Measurements from ENCODE around the gene TTC8. TPM values are rescaled to one million over a fixed set of nuclear protein-coding genes. Genes with fewer than 3 reads are reported as not detected.

TTC8 gene
- total RNA-seq, 1 experiment from 2014 or later: 9.2 TPM

DNA sequence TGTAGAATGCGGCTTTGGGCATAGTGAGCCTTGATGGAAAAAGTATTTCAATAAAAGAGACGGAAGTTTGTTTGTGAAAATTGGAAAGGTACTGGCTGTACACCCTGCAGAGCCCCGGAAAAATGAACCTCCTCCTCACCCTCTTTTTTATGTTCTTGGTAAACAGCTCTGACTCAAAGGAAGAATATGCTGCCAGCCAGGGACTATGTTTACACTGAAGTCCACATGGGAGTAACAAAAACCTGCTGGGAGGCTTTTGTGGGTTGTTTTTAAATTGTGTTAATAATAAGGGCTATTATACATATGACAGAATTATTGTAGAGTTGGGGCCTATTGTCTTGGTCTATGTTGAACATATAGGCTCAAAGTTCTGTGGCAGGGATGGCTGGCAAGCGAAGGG is 70.7 kb downstream of the TTC8 start:
- no peak overlapping the region for H2BK15ac ChIP-seq (ENCODE audit: low read depth, low read length)

More for the DNA sequence above, 70.7 kb downstream of the TTC8 start:
- no peak overlapping the region for H3K4ac ChIP-seq (ENCODE audit: low read depth, low read length)
- H3K14ac ChIP-seq (ENCODE audit: insufficient read depth, low read length): no peak overlapping the region
- H3K79me2 ChIP-seq (ENCODE audit: insufficient read depth, low read length): no peaks in the 10 kb centered on the region
- H4K20me1 ChIP-seq (ENCODE audit: control insufficient read depth, insufficient read depth, insufficient read length): no peaks in the 10 kb centered on the region
- H3T11ph ChIP-seq (ENCODE audit: low read length): no peak overlapping the region
- H2BK5ac ChIP-seq (ENCODE audit: insufficient read length, low read length): no peak overlapping the region
- Mint-ChIP-seq H3K4me3 (no peak overlapping the region), H3K27me3 (ENCODE audit: low read depth) (peaks cover 16% of the 10 kb centered on the region), H3K4me1 (no peaks in the 10 kb centered on the region), H3K36me3 (ENCODE audit: insufficient read depth in 1 of 3, low read depth in 3 of 3) (peaks cover 0 to 6% (median 4%) of the 10 kb centered on the region in 3 experiments; a peak in 2 of 7 replicates), H3K27ac (no peak overlapping the region), H3K9me3 (peaks cover 5% of the 10 kb centered on the region in 2 experiments; a peak in 2 of 5 replicates)
- H3K9ac ChIP-seq (ENCODE audit: extremely low read depth, insufficient read length, low read length): no peak overlapping the region
- H3K23ac ChIP-seq (ENCODE audit: insufficient read length, low read depth, low read length): no peak overlapping the region
- no peak overlapping the region for H2BK12ac ChIP-seq (ENCODE audit: insufficient read length, low read depth, low read length)
- no peak overlapping the region for H4K8ac ChIP-seq (replicated peaks; ENCODE audit: insufficient read length, low read depth, low read length)
- H2BK120ac ChIP-seq (ENCODE audit: low read depth, low read length, poor library complexity, severe bottlenecking): no peak overlapping the region
- 100% methylated on average over 1 of the region's 4 CpGs for WGBS (ENCODE audit: extremely low coverage, insufficient read length, low lambda C conversion rate)
- H3K23me2 ChIP-seq (ENCODE audit: insufficient read length, low read depth, low read length, poor library complexity, severe bottlenecking): no peaks in the 10 kb centered on the region
- no peaks in the 10 kb centered on the region for H3K9me3 ChIP-seq (ENCODE audit: control insufficient read depth, low read depth, low read length)
- H3K4me1 ChIP-seq (ENCODE audit: insufficient read depth, low read length): no peaks in the 10 kb centered on the region
- no peak overlapping the region for H3K56ac ChIP-seq (ENCODE audit: insufficient read length, low read depth, low read length)
- H3K79me1 ChIP-seq (ENCODE audit: insufficient read depth, low read depth, low read length, poor library complexity, severe bottlenecking): no peaks in the 10 kb centered on the region
- H3K18ac ChIP-seq (ENCODE audit: insufficient read length, low read depth, low read length): no peak overlapping the region
- H4K5ac ChIP-seq (ENCODE audit: insufficient read length, low read depth, low read length): no peak overlapping the region
- TF ChIP-seq, protein P1, sequence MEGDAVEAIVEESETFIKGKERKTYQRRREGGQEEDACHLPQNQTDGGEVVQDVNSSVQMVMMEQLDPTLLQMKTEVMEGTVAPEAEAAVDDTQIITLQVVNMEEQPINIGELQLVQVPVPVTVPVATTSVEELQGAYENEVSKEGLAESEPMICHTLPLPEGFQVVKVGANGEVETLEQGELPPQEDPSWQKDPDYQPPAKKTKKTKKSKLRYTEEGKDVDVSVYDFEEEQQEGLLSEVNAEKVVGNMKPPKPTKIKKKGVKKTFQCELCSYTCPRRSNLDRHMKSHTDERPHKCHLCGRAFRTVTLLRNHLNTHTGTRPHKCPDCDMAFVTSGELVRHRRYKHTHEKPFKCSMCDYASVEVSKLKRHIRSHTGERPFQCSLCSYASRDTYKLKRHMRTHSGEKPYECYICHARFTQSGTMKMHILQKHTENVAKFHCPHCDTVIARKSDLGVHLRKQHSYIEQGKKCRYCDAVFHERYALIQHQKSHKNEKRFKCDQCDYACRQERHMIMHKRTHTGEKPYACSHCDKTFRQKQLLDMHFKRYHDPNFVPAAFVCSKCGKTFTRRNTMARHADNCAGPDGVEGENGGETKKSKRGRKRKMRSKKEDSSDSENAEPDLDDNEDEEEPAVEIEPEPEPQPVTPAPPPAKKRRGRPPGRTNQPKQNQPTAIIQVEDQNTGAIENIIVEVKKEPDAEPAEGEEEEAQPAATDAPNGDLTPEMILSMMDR (conservative IDR thresholded peaks at IDR 0.05): no peak
- no peak for DNase-seq
- H3K27me3 ChIP-seq (ENCODE audit: insufficient read depth, low read length): no peaks in the 10 kb centered on the region
- H4K91ac ChIP-seq (ENCODE audit: insufficient read length, low read depth, low read length): no peak overlapping the region
- H2AFZ ChIP-seq (ENCODE audit: low read length): no peak overlapping the region
- H3K27ac ChIP-seq (ENCODE audit: insufficient read length, low read depth, low read length): no peak overlapping the region
- no peak overlapping the region for H3K4me2 ChIP-seq (ENCODE audit: insufficient read depth, insufficient read length, low read length)
- no peak overlapping the region for H2AK5ac ChIP-seq (ENCODE audit: insufficient read length, low read length)
- H2BK20ac ChIP-seq (ENCODE audit: low read depth, low read length, poor library complexity, severe bottlenecking): no peak overlapping the region

Data from H9 (cell line).